IMR-90 (cell line): ENCODE results near the gene S1PR2. TPM values are rescaled to one million over a fixed set of nuclear protein-coding genes. Genes with fewer than 3 reads are reported as not detected.

Experiments
- ATAC-seq: fragments of 200-7000 bp; cut with Tn5 transposase; 2 replicates; pipeline ENCODE4 v1.9.1; 2020; ENCODE audit warnings: low read depth, mild to moderate bottlenecking, moderate library complexity
- BruUV-seq: library from RNA; stranded (reverse); fragments of 400-500 nt; replicated peaks from 2 replicates; lab custom pipeline; 2021; lab: Mats Ljungman, UMichigan
- CTCF ChIA-PET: fragments of 300-600 bp; formaldehyde crosslinking; extraction: SDS; loops from one replicate; lab custom pipeline; 2021; ENCODE audit warnings: antibody characterized with exemption; lab: Yijun Ruan, JAX
- POLR2A ChIA-PET: fragments of 300-600 bp; sonication (Branson Sonifier 250); formaldehyde crosslinking; loops from one replicate; lab custom pipeline; 2022; ENCODE audit warnings: antibody characterized with exemption; ENCODE audit not compliant: unreplicated experiment; lab: Charles Lee
- DNase-seq: peaks from one replicate; pipeline ENCODE4 v3.0.0; 2013
- H2AFZ ChIP-seq: replicated peaks from 2 replicates; pipeline ENCODE3; 2013; ENCODE audit warnings: low read length, mild to moderate bottlenecking; ENCODE audit not compliant: poor library complexity
- H2AK5ac ChIP-seq: 2 replicates; pipeline ENCODE4 v1.6.1; 2013; ENCODE audit warnings: low read depth, low read length, inconsistent platforms
- H2AK9ac ChIP-seq: replicated peaks from 2 replicates; pipeline ENCODE3; 2013; ENCODE audit warnings: mild to moderate bottlenecking, low read depth, low read length, moderate library complexity; ENCODE audit not compliant: poor library complexity
- H2BK120ac ChIP-seq: 2 replicates; pipeline ENCODE4 v1.6.1; 2013; ENCODE audit warnings: low read depth, low read length, inconsistent platforms
- H2BK15ac ChIP-seq: 3 replicates; pipeline ENCODE4 v1.6.1; 2013; ENCODE audit warnings: low read depth, low read length, inconsistent platforms
- H2BK20ac ChIP-seq: 2 replicates; pipeline ENCODE4 v1.6.1; 2013; ENCODE audit warnings: low read depth, mild to moderate bottlenecking, inconsistent platforms, low read length, moderate library complexity
- H2BK5ac ChIP-seq: 2 replicates; pipeline ENCODE4 v1.6.1; 2013; ENCODE audit warnings: mild to moderate bottlenecking, low read depth, low read length, inconsistent platforms; ENCODE audit not compliant: poor library complexity, severe bottlenecking
- H3K14ac ChIP-seq: replicated peaks from 2 replicates; pipeline ENCODE4 v1.6.1; 2013; ENCODE audit warnings: low read depth, low read length, inconsistent platforms
- H3K18ac ChIP-seq: 2 replicates; pipeline ENCODE4 v1.6.1; 2013; ENCODE audit warnings: low read depth, low read length, control low read depth
- H3K23ac ChIP-seq: 2 replicates; pipeline ENCODE4 v1.6.1; 2013; ENCODE audit warnings: low read depth, low read length, inconsistent platforms
- H3K27ac ChIP-seq: 2 replicates; pipeline ENCODE4 v1.5.1; 2013; ENCODE audit warnings: mild to moderate bottlenecking, control low read depth, low read length; ENCODE audit not compliant: insufficient read depth
- H3K27me3 ChIP-seq: 2 replicates; pipeline ENCODE4 v1.6.1; 2013; ENCODE audit warnings: low read length; ENCODE audit not compliant: control insufficient read depth, insufficient read depth
- H3K36me3 ChIP-seq: 2 replicates; pipeline ENCODE4 v1.6.1; 2013; ENCODE audit warnings: low read length, mixed read lengths; ENCODE audit not compliant: control insufficient read depth, insufficient read depth
- H3K4ac ChIP-seq: 2 replicates; pipeline ENCODE4 v1.6.1; 2013; ENCODE audit warnings: low read depth, low read length, inconsistent platforms
- H3K4me1 ChIP-seq: 2 replicates; pipeline ENCODE4 v1.6.1; 2013; ENCODE audit warnings: low read length, mixed read lengths; ENCODE audit not compliant: control insufficient read depth, insufficient read depth
- H3K4me2 ChIP-seq: 2 replicates; pipeline ENCODE4 v1.6.1; 2013; ENCODE audit warnings: low read depth, mild to moderate bottlenecking, control low read depth, low read length, moderate library complexity
- H3K4me3 ChIP-seq: 2 replicates; pipeline ENCODE4 v1.5.1; 2013; ENCODE audit warnings: low read depth, mild to moderate bottlenecking, control low read depth, low read length, moderate library complexity; ENCODE audit not compliant: insufficient read depth
- H3K56ac ChIP-seq: 2 replicates; pipeline ENCODE4 v1.6.1; 2013; ENCODE audit warnings: low read length, inconsistent platforms; ENCODE audit not compliant: insufficient read depth; ENCODE audit errors: extremely low read depth
- H3K79me1 ChIP-seq, 2 experiments: 2 replicates each; pipeline ENCODE4 v1.6.1; 2013; ENCODE audit warnings: low read length in 2 of 2, inconsistent platforms in 1 of 2, low read depth in 1 of 2
- H3K9ac ChIP-seq: 2 replicates; pipeline ENCODE4 v1.6.1; 2013; ENCODE audit warnings: low read depth, low read length, control low read depth
- H3K9me1 ChIP-seq: 2 replicates; pipeline ENCODE4 v1.6.1; 2013; ENCODE audit warnings: low read length, inconsistent platforms; ENCODE audit not compliant: insufficient read depth
- H3K9me3 ChIP-seq: 2 replicates; pipeline ENCODE4 v1.6.1; 2013; ENCODE audit warnings: low read length; ENCODE audit not compliant: control insufficient read depth, insufficient read depth
- H4K20me1 ChIP-seq: 2 replicates; pipeline ENCODE4 v1.6.1; 2013; ENCODE audit warnings: low read length, inconsistent platforms; ENCODE audit not compliant: insufficient read depth
- H4K5ac ChIP-seq: 2 replicates; pipeline ENCODE4 v1.6.1; 2013; ENCODE audit warnings: mild to moderate bottlenecking, low read depth, low read length, control low read depth
- H4K8ac ChIP-seq, 2 experiments: 2 replicates each; pipeline ENCODE4 v1.6.1; 2013; ENCODE audit warnings: low read depth in 2 of 2, low read length in 2 of 2, control low read depth in 1 of 2, inconsistent platforms in 1 of 2
- H4K91ac ChIP-seq: 2 replicates; pipeline ENCODE4 v1.6.1; 2013; ENCODE audit warnings: low read depth, low read length, inconsistent platforms; ENCODE audit not compliant: insufficient read depth
- BHLHE40 ChIP-seq: fragments of 150-350 bp; IDR thresholded peaks from 2 replicates; pipeline ENCODE4 v1.6.1; 2016; ENCODE audit warnings: mild to moderate bottlenecking, low read depth, low read length
- CEBPB ChIP-seq: IDR thresholded peaks from 2 replicates; pipeline ENCODE4 v1.6.1; 2012; ENCODE audit warnings: low read depth, low read length, improper control_type of control experiment
- CHD1 ChIP-seq: IDR thresholded peaks from 2 replicates; pipeline ENCODE4 v1.6.1; 2012; ENCODE audit warnings: low read depth, low read length, improper control_type of control experiment
- CTCF ChIP-seq: conservative IDR thresholded peaks from 2 replicates; pipeline ENCODE4 v1.5.1; 2012; ENCODE audit warnings: mild to moderate bottlenecking, low read depth, low read length, improper control_type of control experiment
- ELK1 ChIP-seq: fragments of 150-350 bp; IDR thresholded peaks from 2 replicates; pipeline ENCODE4 v1.6.1; 2016; ENCODE audit warnings: low read depth, mild to moderate bottlenecking, low read length, moderate library complexity, borderline replicate concordance
- FOS ChIP-seq: fragments of 150-350 bp; IDR thresholded peaks from 2 replicates; pipeline ENCODE4 v1.6.1; 2016; ENCODE audit warnings: low read depth, low read length
- MAFK ChIP-seq: IDR thresholded peaks from 2 replicates; pipeline ENCODE4 v1.6.1; 2012; ENCODE audit warnings: low read depth, low read length, improper control_type of control experiment
- MAZ ChIP-seq: IDR thresholded peaks from 2 replicates; pipeline ENCODE4 v1.6.1; 2012; ENCODE audit warnings: low read depth, mild to moderate bottlenecking, low read length, improper control_type of control experiment, moderate library complexity, borderline replicate concordance
- MXI1 ChIP-seq: IDR thresholded peaks from 2 replicates; pipeline ENCODE4 v1.6.1; 2012; ENCODE audit warnings: low read depth, mild to moderate bottlenecking, low read length, moderate library complexity, borderline replicate concordance
- NFE2L2 ChIP-seq: fragments of 150-350 bp; IDR thresholded peaks from 2 replicates; pipeline ENCODE4 v1.6.1; 2016; ENCODE audit warnings: low read depth, mild to moderate bottlenecking, low read length
- POLR2A ChIP-seq: IDR thresholded peaks from 2 replicates; pipeline ENCODE4 v1.6.1; 2012; ENCODE audit warnings: mild to moderate bottlenecking, low read depth, low read length
- RAD21 ChIP-seq: IDR thresholded peaks from 2 replicates; pipeline ENCODE4 v1.6.1; 2012; ENCODE audit warnings: low read length, improper control_type of control experiment
- RCOR1 ChIP-seq: IDR thresholded peaks from 2 replicates; pipeline ENCODE4 v1.6.1; 2012; ENCODE audit warnings: mild to moderate bottlenecking, low read length, improper control_type of control experiment; ENCODE audit not compliant: insufficient replicate concordance
- RFX5 ChIP-seq: IDR thresholded peaks from 2 replicates; pipeline ENCODE4 v1.8.0; 2012; ENCODE audit warnings: low read depth, mild to moderate bottlenecking, low read length, moderate library complexity
- SMC3 ChIP-seq: fragments of 150-350 bp; IDR thresholded peaks from 2 replicates; pipeline ENCODE4 v1.6.1; 2016; ENCODE audit warnings: low read depth, mild to moderate bottlenecking, antibody characterized with exemption, low read length, moderate library complexity
- USF2 ChIP-seq: fragments of 150-350 bp; IDR thresholded peaks from 2 replicates; pipeline ENCODE4 v1.6.1; 2017; ENCODE audit warnings: mild to moderate bottlenecking, antibody characterized with exemption, low read length, low read depth
- WGBS, 2 experiments: methylation state at CpG; one replicate each; pipeline versions ENCODE4 v1.1.5 to v1.1.7; 2013; ENCODE audit warnings: missing lambda C conversion rate in 2 of 2; ENCODE audit not compliant: insufficient read length in 1 of 2; ENCODE audit errors: extremely low coverage in 2 of 2; 5-methylcytosine and 5-hydroxymethylcytosine counted together
- dilution Hi-C: fragments of 300-500 bp; cut with HindIII; formaldehyde crosslinking; loops from one replicate; pipeline ENCODE4 v1.14.3; 2018; ENCODE audit warnings: low sequenced_read_pairs; ENCODE audit not compliant: unreplicated experiment
- in situ Hi-C: fragments of 300-500 bp; cut with MboI; formaldehyde crosslinking; loops from 3 replicates; pipeline ENCODE4 v1.14.3; 2019; ENCODE audit warnings: low sequenced_read_pairs, inconsistent platforms, mixed read lengths
- intact Hi-C: fragments of 100-400 bp; cut with micrococcal nuclease; formaldehyde crosslinking; loops from 2 replicates; pipeline ENCODE4 v1.10.0; 2022
- polyA plus RNA-seq, 3 experiments: library from polyadenylated mRNA; depleted of rRNA; stranded (reverse); fragments of >200 nt; gene quantifications; 2 replicates each; pipeline ENCODE4 v1.2.3, GENCODE V29; 2012; ENCODE audit warnings: low replicate concordance in 1 of 3
- total RNA-seq: library from RNA; depleted of rRNA; stranded (reverse); fragments of >200 nt; gene quantifications from 2 replicates; pipeline ENCODE4 v1.2.3, GENCODE V29; 2012

The S1PR2 gene
- total and polyA plus RNA-seq, 2 of the 4 experiments (the other 2 are of a cell fraction): 14.0 to 15.0 TPM

- no peak overlapping the region for H4K8ac ChIP-seq
- no TSS peak for BruUV-seq
- intact Hi-C loops: loop anchor here (10.0 kb wide), 1 partner anchor 231 kb away; no protein-coding TSS in a partner anchor
Measured at GRCh38 chr19:10255358-10255757, 24.2 kb upstream of the S1PR2 start.

More at GRCh38 chr19:10255358-10255757, 24.2 kb upstream of the S1PR2 start:
- Histone ChIP-seq H2BK15ac (no peak overlapping the region), H3K18ac (no peak overlapping the region), H4K5ac (no peak overlapping the region), H3K36me3 (peaks cover 36% of the 10 kb centered on the region), H3K27me3 (no peaks in the 10 kb centered on the region), H3K14ac (no peak overlapping the region), H2BK5ac (no peak overlapping the region), H2AK5ac (no peak overlapping the region), H3K4me3 (no peak overlapping the region), H2BK120ac (no peak overlapping the region), H3K27ac (no peak overlapping the region), H2AK9ac (no peak overlapping the region), H3K4ac (no peak overlapping the region), H3K9ac (no peak overlapping the region), H3K9me1 (no peaks in the 10 kb centered on the region), H3K56ac (no peak overlapping the region), H2AFZ (no peak overlapping the region), H4K91ac (no peak overlapping the region), H3K4me2 (no peak overlapping the region), H3K79me1 (peaks cover 10 to 32% of the 10 kb centered on the region in 2 experiments), H3K23ac (no peak overlapping the region), H3K4me1 (0 out of 2 replicates have a peak, but pooled peaks cover 2% of the 10 kb centered on the region), H3K9me3 (no peaks in the 10 kb centered on the region), H2BK20ac (no peak overlapping the region), H4K20me1 (no peaks in the 10 kb centered on the region)
- no peak for TF ChIP-seq CHD1
- TF ChIP-seq SMC3: no peak
- TF ChIP-seq CEBPB: no peak
- no peak for TF ChIP-seq RFX5
- TF ChIP-seq USF2: no peak
- no peak for TF ChIP-seq MAZ
- TF ChIP-seq POLR2A: no peak
- no peak for TF ChIP-seq FOS
- no peak for TF ChIP-seq MXI1
- no peak for TF ChIP-seq RCOR1
- no peak for TF ChIP-seq CTCF
- no peak for TF ChIP-seq ELK1
- TF ChIP-seq MAFK: no peak
- TF ChIP-seq NFE2L2: no peak
- no peak for TF ChIP-seq RAD21
- TF ChIP-seq BHLHE40: no peak
- WGBS, 2 experiments: no CpG with 5 or more reads among the region's 2 CpGs
- ChIA-PET CTCF (no interaction called here), POLR2A (no interaction called here)
- in situ Hi-C loops: no loop called here
- dilution Hi-C loops: no loop called here
- no peak for ATAC-seq
- no peak for DNase-seq
